Thymus (tissue), 14 donors: ENCODE data around the gene TSPY2. TPM values are rescaled to one million over a fixed set of nuclear protein-coding genes. Genes with fewer than 3 reads are reported as not detected.
"Not testable (repeated sequence)": the region's sequence is repeated elsewhere in the genome, so short reads cannot be mapped to it uniquely, and the experiment has no call there.

Experiments used
- DNase-seq, 9 donors: peaks; one replicate each; pipeline ENCODE4 v3.0.0-alpha.2; 2013; ENCODE audit warnings: low spot score in 9 of 9, low read depth in 6 of 9, missing footprints in 1 of 9
- H3K27ac ChIP-seq, 2 donors: one replicate each; pipeline ENCODE4 v1.5.1; 2013; ENCODE audit warnings: control low read depth in 1 of 2, low read depth in 1 of 2, low read length in 1 of 2, mild to moderate bottlenecking in 1 of 2, moderate library complexity in 1 of 2
- H3K27me3 ChIP-seq, 2 donors: one replicate each; pipeline ENCODE4 v1.5.1; 2013; ENCODE audit warnings: low read length in 1 of 2; ENCODE audit not compliant: control insufficient read depth in 2 of 2, insufficient read depth in 1 of 2
- H3K36me3 ChIP-seq, 2 donors: one replicate each; pipeline ENCODE4 v1.5.1; 2013; ENCODE audit warnings: low read length in 1 of 2, mild to moderate bottlenecking in 1 of 2, moderate library complexity in 1 of 2; ENCODE audit not compliant: control insufficient read depth in 2 of 2, insufficient read depth in 2 of 2
- H3K4me1 ChIP-seq, 2 donors: one replicate each; pipeline ENCODE4 v1.5.1; 2013; ENCODE audit warnings: low read length in 2 of 2; ENCODE audit not compliant: control insufficient read depth in 2 of 2, insufficient read depth in 2 of 2
- H3K4me3 ChIP-seq, 2 donors: one replicate each; pipeline ENCODE4 v1.5.1; 2013; ENCODE audit warnings: low read length in 2 of 2, control low read depth in 1 of 2, mild to moderate bottlenecking in 1 of 2
- H3K9me3 ChIP-seq, 2 donors: one replicate each; pipeline ENCODE4 v1.5.1; 2013; ENCODE audit warnings: low read length in 1 of 2, mild to moderate bottlenecking in 1 of 2; ENCODE audit not compliant: control insufficient read depth in 2 of 2, insufficient read depth in 1 of 2
- WGBS: extraction: QIAGEN DNeasy Blood & Tissue Kit; methylation state at CpG from one replicate; pipeline ENCODE4 v1.1.7; 2013; 5-methylcytosine and 5-hydroxymethylcytosine counted together
- long read RNA-seq, 10 donors: transcript quantifications; one replicate each; lab custom pipeline, GENCODE V29; 2026
- polyA plus RNA-seq: library from polyadenylated mRNA; stranded (reverse); fragments of 200-250 nt; gene quantifications from one replicate; pipeline ENCODE4 v1.2.3, GENCODE V29; 2013
- total RNA-seq: library from RNA; stranded (reverse); fragments of 120-200 nt; gene quantifications from one replicate; pipeline ENCODE4 v1.2.4, GENCODE V29; 2013
- donor health status: healthy.

TSPY2 gene
- total RNA-seq (not detected), polyA plus RNA-seq (not detected)
- long read RNA-seq, donor 1 = 0 reads
- long read RNA-seq, donor 2 = 0 reads
- long read RNA-seq, donor 3 = 0 reads
- long read RNA-seq, donor 4 = 0 reads
- long read RNA-seq, donor 5 = 0 reads
- long read RNA-seq, donor 6 = 0 reads
- long read RNA-seq, donor 7 = 0 reads
- long read RNA-seq, donor 8 = 0 reads
- long read RNA-seq, donor 9 = 0 reads
- long read RNA-seq, donor 10 = 0 reads

DNA sequence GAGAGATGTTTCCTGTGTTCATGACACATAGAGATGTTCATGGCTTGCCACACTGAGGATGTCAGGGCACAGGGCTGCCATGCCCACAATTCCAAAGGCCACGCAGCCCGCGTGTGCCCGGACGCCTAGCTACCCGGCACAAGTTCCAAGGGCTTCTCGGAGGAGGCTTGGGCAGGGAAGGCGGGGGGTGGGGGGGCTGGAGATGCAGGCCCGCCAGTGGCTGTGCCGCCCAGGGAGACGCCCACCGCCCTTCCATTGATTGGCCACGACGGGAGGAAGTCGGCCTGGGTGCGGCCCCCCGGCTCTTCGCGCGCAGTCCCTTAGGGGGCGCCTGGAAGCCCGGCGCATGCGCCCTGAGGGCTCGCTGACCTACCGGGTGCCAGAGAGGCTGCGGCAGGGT is at the start of gene TSPY2:
TSPY2 (plus strand) TSS at position 301 of the 400 bp plus-strand sequence; CDS start at position 347, 46 bp downstream.
- H3K27ac ChIP-seq, H3K9me3 ChIP-seq, DNase-seq, H3K4me1 ChIP-seq, H3K36me3 ChIP-seq, H3K27me3 ChIP-seq, H3K4me3 ChIP-seq: not testable (repeated sequence)
- WGBS = 97% methylated on average over 13 of the region's 27 CpGs

DNA sequence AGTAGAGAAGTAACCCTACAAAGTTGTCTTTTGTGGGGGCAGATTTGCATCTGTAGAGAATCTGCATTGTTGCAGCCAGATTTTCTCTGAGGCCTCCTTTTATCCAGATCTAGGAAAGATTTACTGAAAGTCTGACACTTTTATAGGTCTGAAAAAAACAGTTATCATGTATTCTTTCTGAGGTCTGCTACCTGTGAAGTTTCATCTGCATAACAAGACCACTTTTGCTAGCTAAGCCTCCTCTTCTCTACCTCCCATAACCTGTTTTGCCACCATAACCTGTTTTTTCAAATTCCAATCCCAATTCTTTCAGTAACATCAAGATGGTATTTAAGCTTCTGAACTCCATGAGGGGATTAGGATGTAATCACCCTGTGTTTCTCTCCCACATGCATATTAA is 36.5 kb upstream of the TSPY2 start:
- not testable (repeated sequence) for H3K4me1 ChIP-seq, DNase-seq, H3K27me3 ChIP-seq, H3K9me3 ChIP-seq, H3K36me3 ChIP-seq, H3K27ac ChIP-seq, H3K4me3 ChIP-seq

DNA sequence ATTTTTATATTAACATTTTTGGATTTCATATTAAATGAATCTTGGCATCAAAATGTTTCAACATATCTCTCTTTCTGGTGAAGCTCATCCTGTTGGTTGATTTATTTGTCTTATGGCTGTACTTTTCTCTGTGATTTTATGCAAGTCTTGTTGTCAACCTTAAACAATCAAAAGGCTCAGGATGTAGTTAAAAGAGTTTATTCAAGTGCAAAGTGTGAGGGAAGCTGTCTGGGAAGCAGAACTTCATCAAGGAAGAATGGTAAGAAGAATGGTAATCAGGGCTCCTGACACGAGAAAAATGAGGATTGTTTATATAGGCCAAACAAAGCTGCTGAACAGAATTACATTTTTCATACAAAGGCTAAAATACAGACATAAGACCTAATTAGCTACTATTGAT is 29.0 kb upstream of the TSPY2 start:
- not testable (repeated sequence) for DNase-seq, H3K4me3 ChIP-seq, H3K27me3 ChIP-seq, H3K4me1 ChIP-seq, H3K36me3 ChIP-seq, H3K9me3 ChIP-seq, H3K27ac ChIP-seq
- 7% methylated on average over 1 of the region's 1 CpG for WGBS

- DNase-seq = not testable (repeated sequence)
Measured at GRCh38 chrY:6269839-6270238, 23.8 kb downstream of the TSPY2 start.

More at GRCh38 chrY:6269839-6270238, 23.8 kb downstream of the TSPY2 start:
- WGBS = 73% methylated on average over 2 of the region's 4 CpGs
- not testable (repeated sequence) for H3K36me3 ChIP-seq, H3K4me3 ChIP-seq, H3K4me1 ChIP-seq, H3K27me3 ChIP-seq, H3K27ac ChIP-seq, H3K9me3 ChIP-seq
